Liver (tissue), 3 donors: ENCODE measurements around the gene C10orf67.

Experiments used
- ATF3 ChIP-seq: IDR thresholded peaks from 2 replicates; pipeline ENCODE4 v1.6.1; 2016; ENCODE audit warnings: antibody characterized with exemption
- CTCF ChIP-seq: fragments of 150-350 bp; IDR thresholded peaks from 2 replicates; pipeline ENCODE4 v1.5.1; 2017; ENCODE audit warnings: improper control_type of control experiment, low read depth, low read length; ENCODE audit not compliant: missing input control
- MAX ChIP-seq: IDR thresholded peaks from 2 replicates; pipeline ENCODE4 v1.6.1; 2016; ENCODE audit warnings: antibody characterized with exemption
- RAD21 ChIP-seq, 2 donors: IDR thresholded peaks; 2 replicates each; pipeline ENCODE4 v1.6.1; 2016; ENCODE audit warnings: antibody characterized with exemption in 2 of 2, mild to moderate bottlenecking in 2 of 2
- REST ChIP-seq: IDR thresholded peaks from 2 replicates; pipeline ENCODE4 v1.6.1; 2016; ENCODE audit warnings: antibody characterized with exemption, mild to moderate bottlenecking
- SP1 ChIP-seq: IDR thresholded peaks from 2 replicates; pipeline ENCODE4 v1.6.1; 2018; ENCODE audit warnings: antibody characterized with exemption, mild to moderate bottlenecking
- TAF1 ChIP-seq: conservative IDR thresholded peaks from 2 replicates; pipeline ENCODE4 v1.6.1; 2016; ENCODE audit warnings: antibody characterized with exemption, mild to moderate bottlenecking
- YY1 ChIP-seq: IDR thresholded peaks from 2 replicates; pipeline ENCODE4 v1.6.1; 2016; ENCODE audit warnings: antibody characterized with exemption, mild to moderate bottlenecking
- ZBTB33 ChIP-seq: IDR thresholded peaks from 2 replicates; pipeline ENCODE4 v1.6.1; 2016; ENCODE audit warnings: antibody characterized with exemption
- donor health status: healthy.
- donor health status: healthy.

GRCh38 chr10:23198940-23199767 is 145.4 kb downstream of the C10orf67 start:
- TF ChIP-seq REST (no peak), CTCF (no peak), MAX (no peak), ATF3 (no peak), RAD21 (IDR thresholded peaks at IDR 0.05) (no peak), SP1 (no peak), ZBTB33 (no peak), TAF1 (no peak), YY1 (no peak)
